ENCODE results near the gene YIPF2.

YIPF2 gene

GRCh38 chr19:10888421-10888866 is 40.0 kb downstream of the YIPF2 start:
- TF ChIP-seq, protein P1, sequence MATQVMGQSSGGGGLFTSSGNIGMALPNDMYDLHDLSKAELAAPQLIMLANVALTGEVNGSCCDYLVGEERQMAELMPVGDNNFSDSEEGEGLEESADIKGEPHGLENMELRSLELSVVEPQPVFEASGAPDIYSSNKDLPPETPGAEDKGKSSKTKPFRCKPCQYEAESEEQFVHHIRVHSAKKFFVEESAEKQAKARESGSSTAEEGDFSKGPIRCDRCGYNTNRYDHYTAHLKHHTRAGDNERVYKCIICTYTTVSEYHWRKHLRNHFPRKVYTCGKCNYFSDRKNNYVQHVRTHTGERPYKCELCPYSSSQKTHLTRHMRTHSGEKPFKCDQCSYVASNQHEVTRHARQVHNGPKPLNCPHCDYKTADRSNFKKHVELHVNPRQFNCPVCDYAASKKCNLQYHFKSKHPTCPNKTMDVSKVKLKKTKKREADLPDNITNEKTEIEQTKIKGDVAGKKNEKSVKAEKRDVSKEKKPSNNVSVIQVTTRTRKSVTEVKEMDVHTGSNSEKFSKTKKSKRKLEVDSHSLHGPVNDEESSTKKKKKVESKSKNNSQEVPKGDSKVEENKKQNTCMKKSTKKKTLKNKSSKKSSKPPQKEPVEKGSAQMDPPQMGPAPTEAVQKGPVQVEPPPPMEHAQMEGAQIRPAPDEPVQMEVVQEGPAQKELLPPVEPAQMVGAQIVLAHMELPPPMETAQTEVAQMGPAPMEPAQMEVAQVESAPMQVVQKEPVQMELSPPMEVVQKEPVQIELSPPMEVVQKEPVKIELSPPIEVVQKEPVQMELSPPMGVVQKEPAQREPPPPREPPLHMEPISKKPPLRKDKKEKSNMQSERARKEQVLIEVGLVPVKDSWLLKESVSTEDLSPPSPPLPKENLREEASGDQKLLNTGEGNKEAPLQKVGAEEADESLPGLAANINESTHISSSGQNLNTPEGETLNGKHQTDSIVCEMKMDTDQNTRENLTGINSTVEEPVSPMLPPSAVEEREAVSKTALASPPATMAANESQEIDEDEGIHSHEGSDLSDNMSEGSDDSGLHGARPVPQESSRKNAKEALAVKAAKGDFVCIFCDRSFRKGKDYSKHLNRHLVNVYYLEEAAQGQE (IDR thresholded peaks at IDR 0.05; ENCODE audit: insufficient replicate concordance, low read depth), result no peak
- TF ChIP-seq SPI1 (IDR thresholded peaks at IDR 0.05; ENCODE audit: borderline replicate concordance, low read depth), result no peak
- no peak for TF ChIP-seq POLR2AphosphoS5 (IDR thresholded peaks at IDR 0.05; ENCODE audit: low read depth)
- TF ChIP-seq GABPA (IDR thresholded peaks at IDR 0.05; ENCODE audit: low read depth), result no peak
- TF ChIP-seq CTCF (IDR thresholded peaks at IDR 0.05; ENCODE audit: insufficient read depth, low read length), result no peak
- no peak for DNase-seq (ENCODE audit: low read depth in 1 of 2, low spot score in 1 of 2)
- Histone ChIP-seq H3K27ac (replicated peaks) (no peak overlapping the region), H3K27me3 (ENCODE audit: insufficient read depth, poor library complexity, severe bottlenecking) (no peaks in the 10 kb centered on the region), H3K4me3 (replicated peaks; ENCODE audit: insufficient read depth, low read length) (no peak overlapping the region)

GRCh38 chr19:10887616-10888367 is 40.6 kb downstream of the YIPF2 start:
- Histone ChIP-seq H3K4me3 (replicated peaks; ENCODE audit: insufficient read depth, low read length) (no peak overlapping the region), H3K27me3 (ENCODE audit: insufficient read depth, poor library complexity, severe bottlenecking) (no peaks in the 10 kb centered on the region), H3K27ac (replicated peaks) (no peak overlapping the region)
- DNase-seq (ENCODE audit: low read depth in 1 of 2, low spot score in 1 of 2), result no peak
- no peak for TF ChIP-seq GABPA (IDR thresholded peaks at IDR 0.05; ENCODE audit: low read depth)
- TF ChIP-seq SPI1 (IDR thresholded peaks at IDR 0.05; ENCODE audit: borderline replicate concordance, low read depth), result no peak
- no peak for TF ChIP-seq POLR2AphosphoS5 (IDR thresholded peaks at IDR 0.05; ENCODE audit: low read depth)
- TF ChIP-seq CTCF (IDR thresholded peaks at IDR 0.05; ENCODE audit: insufficient read depth, low read length), result no peak
- TF ChIP-seq, protein P1 (IDR thresholded peaks at IDR 0.05; ENCODE audit: insufficient replicate concordance, low read depth), result no peak

- Histone ChIP-seq H3K27me3 (ENCODE audit: insufficient read depth, poor library complexity, severe bottlenecking) (no peaks in the 10 kb centered on the region), H3K27ac (replicated peaks) (no peak overlapping the region), H3K4me3 (replicated peaks; ENCODE audit: insufficient read depth, low read length) (no peak overlapping the region)
- TF ChIP-seq GABPA (IDR thresholded peaks at IDR 0.05; ENCODE audit: low read depth) (no peak), SPI1 (IDR thresholded peaks at IDR 0.05; ENCODE audit: borderline replicate concordance, low read depth) (no peak), CTCF (IDR thresholded peaks at IDR 0.05; ENCODE audit: insufficient read depth, low read length) (no peak), POLR2AphosphoS5 (IDR thresholded peaks at IDR 0.05; ENCODE audit: low read depth) (no peak)
- TF ChIP-seq, protein P1 (IDR thresholded peaks at IDR 0.05; ENCODE audit: insufficient replicate concordance, low read depth), result no peak
- DNase-seq (ENCODE audit: low read depth in 1 of 2, low spot score in 1 of 2), result no peak
These were observed 43.0 kb downstream of the YIPF2 start for GRCh38 chr19:10885201-10886169.

Data from HL-60 (cell line).